GM23248 (cell line): ENCODE data around the gene MRPL9. TPM values are rescaled to one million over a fixed set of nuclear protein-coding genes. Genes with fewer than 3 reads are reported as not detected.

ENCODE experiments used
- DNase-seq: peaks from one replicate; pipeline ENCODE4 v3.0.0-alpha.2; 2015
- H2AFZ ChIP-seq: fragments of 200-600 bp; sonication (generic); 2 replicates; pipeline ENCODE4 v1.6.1; 2016; ENCODE audit warnings: antibody characterized with exemption
- H3F3A ChIP-seq: fragments of 200-600 bp; sonication (generic); 2 replicates; pipeline ENCODE4 v1.6.1; 2016; ENCODE audit warnings: mild to moderate bottlenecking, antibody characterized with exemption, mixed run types; ENCODE audit not compliant: insufficient read depth
- H3K27ac ChIP-seq: fragments of 200-600 bp; sonication (generic); 2 replicates; pipeline ENCODE4 v1.5.1; 2016; ENCODE audit warnings: mild to moderate bottlenecking
- H3K27me3 ChIP-seq: fragments of 200-600 bp; sonication (generic); replicated peaks from 2 replicates; pipeline ENCODE4 v1.6.1; 2016; ENCODE audit warnings: mild to moderate bottlenecking; ENCODE audit not compliant: insufficient read depth
- H3K36me3 ChIP-seq: fragments of 200-600 bp; sonication (generic); 2 replicates; pipeline ENCODE4 v1.6.1; 2016; ENCODE audit warnings: low read depth, mild to moderate bottlenecking
- H3K4me1 ChIP-seq: fragments of 200-600 bp; sonication (generic); 2 replicates; pipeline ENCODE4 v1.6.1; 2016; ENCODE audit warnings: mild to moderate bottlenecking; ENCODE audit not compliant: insufficient read depth
- H3K4me2 ChIP-seq: fragments of 200-600 bp; sonication (generic); one replicate; pipeline ENCODE4 v1.6.1; 2016; ENCODE audit warnings: mild to moderate bottlenecking; ENCODE audit not compliant: unreplicated experiment
- H3K4me3 ChIP-seq: fragments of 200-600 bp; sonication (generic); 2 replicates; pipeline ENCODE4 v1.5.1; 2016; ENCODE audit warnings: mild to moderate bottlenecking
- H3K79me2 ChIP-seq: fragments of 200-600 bp; sonication (generic); 2 replicates; pipeline ENCODE4 v1.6.1; 2016; ENCODE audit warnings: mild to moderate bottlenecking; ENCODE audit not compliant: insufficient read depth
- H3K9ac ChIP-seq: fragments of 200-600 bp; sonication (generic); 2 replicates; pipeline ENCODE4 v1.6.1; 2016; ENCODE audit warnings: mild to moderate bottlenecking
- H3K9me2 ChIP-seq: fragments of 200-600 bp; sonication (generic); 2 replicates; pipeline ENCODE4 v1.6.1; 2016; ENCODE audit warnings: mixed run types, mild to moderate bottlenecking, moderate library complexity; ENCODE audit not compliant: insufficient read depth
- H3K9me3 ChIP-seq: fragments of 200-600 bp; sonication (generic); one replicate; pipeline ENCODE4 v1.6.1; 2017; ENCODE audit warnings: low read depth
- H4K20me1 ChIP-seq: fragments of 200-600 bp; sonication (generic); 2 replicates; pipeline ENCODE4 v1.6.0; 2016; ENCODE audit not compliant: insufficient read depth
- EZH2 ChIP-seq: fragments of 200-600 bp; sonication (generic); IDR thresholded peaks from 2 replicates; pipeline ENCODE4 v1.6.1; 2018; ENCODE audit warnings: antibody characterized with exemption, mild to moderate bottlenecking; ENCODE audit not compliant: insufficient read depth, poor library complexity, severe bottlenecking
- EZH2phosphoT487 ChIP-seq: fragments of 200-600 bp; sonication (generic); IDR thresholded peaks from 2 replicates; pipeline ENCODE4 v1.6.1; 2018; ENCODE audit warnings: antibody characterized with exemption, moderate library complexity, mild to moderate bottlenecking, low read depth; ENCODE audit not compliant: insufficient read depth
- WGBS, 2 experiments: methylation state at CpG; one replicate each; pipeline ENCODE4 v1.1.6; 2015 to 2017; ENCODE audit warnings: low lambda C conversion rate in 2 of 2, low coverage in 1 of 2; ENCODE audit errors: missing lambda C conversion rate in 2 of 2; 5-methylcytosine and 5-hydroxymethylcytosine counted together
- in situ Hi-C: fragments of 300-500 bp; cut with MboI; formaldehyde crosslinking; loops from 2 replicates; pipeline ENCODE4 v1.15.0; 2020
- polyA plus RNA-seq: library from polyadenylated mRNA; unstranded; fragments of >200 nt; fragmentation: Nextera tagmentation; extraction: Ambion mirVana; gene quantifications from 2 replicates; pipeline ENCODE4 v1.2.1, GENCODE V29; 2016
- total RNA-seq: library from RNA; depleted of rRNA; stranded (reverse); fragments of >200 nt; shearing (Covaris generic); gene quantifications from 2 replicates; pipeline ENCODE4 v1.2.3, GENCODE V29; 2014

Gene MRPL9
- total and polyA plus RNA-seq, 2 experiments from 2014 or later: 62.1 to 74.9 TPM

DNA sequence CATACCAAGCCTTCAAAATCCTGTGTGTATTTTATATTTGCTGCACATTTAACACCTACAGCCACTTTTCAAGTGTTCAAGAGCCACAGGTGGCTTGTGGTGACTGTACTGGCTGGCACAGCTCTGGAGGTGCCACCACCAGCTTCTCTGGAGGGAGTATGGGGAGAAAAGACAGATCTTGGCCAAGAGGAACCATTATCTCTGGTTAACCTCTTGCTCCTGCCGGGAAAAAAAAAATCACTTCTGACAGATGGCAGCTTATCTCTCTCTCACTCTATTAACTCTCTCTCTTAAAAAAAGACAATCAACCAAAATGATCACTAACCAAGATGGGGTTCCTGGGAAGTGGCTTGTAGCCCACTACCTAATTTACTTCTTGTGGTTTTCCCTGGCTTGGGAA, 43.2 kb downstream of the MRPL9 start:
- TF ChIP-seq EZH2 (no peak), EZH2phosphoT487 (no peak)
- in situ Hi-C loops: no loop called here
- Histone ChIP-seq H3K4me3 (peak overlapping the region; percentile 70; the same call in 1 of the 2 replicates), H3K4me2 (peak overlapping the region; percentile 88), H3K27ac (no peak overlapping the region), H3K9me2 (no peaks in the 10 kb centered on the region), H3K4me1 (no peaks in the 10 kb centered on the region), H3K9ac (no peak overlapping the region), H4K20me1 (no peaks in the 10 kb centered on the region), H3F3A (no peaks in the 10 kb centered on the region), H3K79me2 (no peaks in the 10 kb centered on the region), H3K9me3 (no peaks in the 10 kb centered on the region), H3K36me3 (no peaks in the 10 kb centered on the region), H3K27me3 (peaks cover 56% of the 10 kb centered on the region), H2AFZ (no peak overlapping the region)
- WGBS, 2 experiments: 57 to 73% methylated on average over 1 of the region's 1 CpG
- DNase-seq: no peak

DNA sequence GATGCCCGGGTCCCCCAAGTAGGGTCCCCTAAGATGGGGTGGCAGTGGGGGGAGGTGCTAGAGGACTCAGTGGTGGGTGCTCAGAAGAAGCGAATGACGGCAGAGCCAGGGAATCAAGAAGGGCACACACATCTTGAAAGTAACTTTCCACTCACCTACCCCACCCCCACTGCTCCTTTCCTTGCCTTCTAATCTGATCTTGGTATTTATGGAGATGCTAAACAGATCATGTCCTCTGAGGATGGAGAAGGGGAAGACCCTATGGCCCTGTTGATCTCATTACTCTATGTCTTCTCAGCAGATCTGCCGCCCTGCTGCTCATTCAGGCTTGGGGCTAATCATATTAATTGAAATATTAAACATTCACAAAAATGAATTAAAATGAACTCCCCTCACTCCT, 44.6 kb downstream of the MRPL9 start:
- Histone ChIP-seq H3K27ac (no peak overlapping the region), H3K79me2 (no peaks in the 10 kb centered on the region), H4K20me1 (no peaks in the 10 kb centered on the region), H3K4me3 (no peak overlapping the region), H3F3A (no peaks in the 10 kb centered on the region), H3K9me2 (no peaks in the 10 kb centered on the region), H3K9me3 (no peaks in the 10 kb centered on the region), H3K27me3 (peaks cover 53% of the 10 kb centered on the region), H3K36me3 (no peaks in the 10 kb centered on the region), H2AFZ (no peak overlapping the region), H3K4me2 (no peak overlapping the region), H3K4me1 (no peaks in the 10 kb centered on the region), H3K9ac (no peak overlapping the region)
- in situ Hi-C loops: no loop called here
- 81 to 83% methylated on average over 4 of the region's 4 CpGs for WGBS, 2 experiments
- no peak for DNase-seq
- TF ChIP-seq EZH2phosphoT487: no peak
- no peak for TF ChIP-seq EZH2

DNA sequence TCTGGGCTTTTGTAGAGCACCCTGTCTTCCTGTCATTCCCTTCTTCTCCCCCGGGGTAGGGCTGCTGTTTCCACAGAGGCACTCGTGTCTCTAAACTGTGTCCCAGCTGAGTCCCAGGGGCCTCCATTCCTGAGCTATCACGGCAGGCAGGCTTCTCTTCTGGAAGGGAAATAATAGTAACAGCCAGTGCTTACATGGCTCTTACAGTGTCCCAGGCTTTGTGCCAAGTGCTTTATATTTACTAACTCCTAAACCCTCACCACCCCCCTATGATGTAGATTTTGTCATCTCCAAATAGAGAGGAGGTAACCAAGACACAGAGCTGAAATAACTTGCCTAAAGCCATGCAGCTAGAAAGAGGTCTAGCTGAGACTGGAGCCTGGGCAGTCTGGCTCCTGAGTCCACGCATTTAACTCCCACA, 45.3 kb downstream of the MRPL9 start:
- Histone ChIP-seq H3K79me2 (no peaks in the 10 kb centered on the region), H3K4me3 (no peak overlapping the region), H2AFZ (no peak overlapping the region), H3K9me3 (no peaks in the 10 kb centered on the region), H4K20me1 (no peaks in the 10 kb centered on the region), H3K4me1 (no peaks in the 10 kb centered on the region), H3K9ac (no peak overlapping the region), H3F3A (no peaks in the 10 kb centered on the region), H3K4me2 (no peak overlapping the region), H3K36me3 (no peaks in the 10 kb centered on the region), H3K27ac (no peak overlapping the region), H3K27me3 (peaks cover 50% of the 10 kb centered on the region), H3K9me2 (no peaks in the 10 kb centered on the region)
- WGBS, 2 experiments: 17 to 23% methylated on average over 4 of the region's 4 CpGs
- in situ Hi-C loops: no loop called here
- peak; percentile 53 for DNase-seq
- TF ChIP-seq EZH2 (no peak), EZH2phosphoT487 (no peak)

DNA sequence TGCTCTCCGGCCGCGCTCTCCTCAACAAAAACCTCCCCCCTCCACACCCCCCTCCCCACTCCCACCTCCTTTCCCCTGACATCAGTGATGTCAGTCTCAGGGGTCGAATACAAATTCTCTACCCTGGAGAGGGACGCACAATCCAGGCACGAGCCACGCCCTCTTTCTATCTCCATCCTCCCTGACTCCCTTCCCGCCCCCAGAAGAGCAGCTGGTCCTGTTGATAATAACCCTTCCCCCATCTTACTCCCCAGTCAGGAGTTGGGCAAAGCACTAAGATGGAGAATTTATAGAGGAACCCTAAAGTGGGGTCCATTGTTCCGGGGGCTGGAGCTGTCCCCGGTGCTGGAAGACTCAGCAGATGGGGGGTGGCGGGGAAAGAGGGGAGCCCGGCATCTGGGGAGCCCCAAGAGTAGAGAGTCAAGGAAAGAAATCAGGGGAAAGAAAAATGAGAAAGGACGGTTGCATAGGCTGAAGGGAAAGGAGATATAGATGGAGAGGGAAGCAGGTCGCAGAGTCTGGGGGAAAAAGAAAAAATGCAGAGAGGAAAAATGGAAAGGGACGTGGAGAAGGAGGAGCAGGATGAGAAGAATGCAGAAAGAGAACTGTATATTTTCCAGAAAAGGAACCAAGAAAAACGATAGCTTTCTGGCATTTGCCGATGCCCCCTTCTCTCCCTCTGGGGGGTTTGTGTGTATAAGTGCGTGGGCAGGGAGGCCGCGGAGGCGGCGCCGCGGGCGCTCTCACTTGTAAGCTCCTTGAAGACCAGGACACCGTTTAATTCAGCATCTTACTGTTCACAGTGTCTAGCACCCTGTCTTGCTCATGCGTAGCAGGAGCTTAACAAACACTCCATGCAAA, 46.3 kb downstream of the MRPL9 start, which contains the start of gene CELF3:
Gene CELF3 (minus strand): TSS at position 33 of the 861 bp plus-strand sequence. CDS start 783 bp downstream, outside the sequence.
- TF ChIP-seq EZH2phosphoT487 (no peak), EZH2 (no peak)
- H3K27ac ChIP-seq: no peak within 1 kb of the TSS
- in situ Hi-C loops: no loop called here
- no peaks in the 10 kb centered on the region for H3K9me3 ChIP-seq
- peak; percentile 32 for DNase-seq
- H3K9me2 ChIP-seq: no peaks in the 10 kb centered on the region
- no peak within 1 kb of the TSS for H2AFZ ChIP-seq
- 4 to 6% methylated on average over 21 to 27 of the region's 27 CpGs for WGBS, 2 experiments
- H3K9ac ChIP-seq: no peak within 1 kb of the TSS
- H4K20me1 ChIP-seq: no peaks in the 10 kb centered on the region
- no peaks in the 10 kb centered on the region for H3K4me1 ChIP-seq
- no peaks in the 10 kb centered on the region for H3K36me3 ChIP-seq
- H3K27me3 ChIP-seq: peaks cover 41% of the 10 kb centered on the region
- H3K4me2 ChIP-seq: no peak within 1 kb of the TSS
- no peak within 1 kb of the TSS for H3K4me3 ChIP-seq
- H3F3A ChIP-seq: no peaks in the 10 kb centered on the region
- no peaks in the 10 kb centered on the region for H3K79me2 ChIP-seq
